ENCODE measurements around the gene TENT5C. TPM values are rescaled to one million over a fixed set of nuclear protein-coding genes. Genes with fewer than 3 reads are reported as not detected.

The TENT5C gene
- total RNA-seq, 1 experiment from 2014 or later, result 1.4 TPM

- intact Hi-C loops (cut with micrococcal nuclease), result no loop called here
- ChIA-PET RAD21 (ENCODE audit: low non-redundant PET in 1 of 2, low total read pairs in 2 of 2, uncharacterized antibody in 2 of 2, unreplicated experiment in 2 of 2) (no interaction called here), POLR2A (no interaction called here), CTCF (no interaction called here)
- no peaks in the 10 kb centered on the region; a peak in 1 of 4 replicates for H3K4me1 ChIP-seq (ENCODE audit: control insufficient read depth in 1 of 2, insufficient read depth in 2 of 2, low read length in 2 of 2)
- DNase-seq (ENCODE audit: low read depth, low spot score) (no peak), ATAC-seq (no peak)
- no peaks in the 10 kb centered on the region for H3K36me3 ChIP-seq (ENCODE audit: control insufficient read depth in 1 of 2, insufficient read depth in 2 of 2, low read length in 2 of 2)
- H3K4me2 ChIP-seq (ENCODE audit: low read length), result no peak overlapping the region
- H3K4me3 ChIP-seq (replicated peaks in 1 of 2; ENCODE audit: low read depth in 1 of 2, low read length in 2 of 2), result no peak overlapping the region
- H4K20me1 ChIP-seq (ENCODE audit: insufficient read depth), result no peaks in the 10 kb centered on the region
- no peaks in the 10 kb centered on the region for H3K9me2 ChIP-seq (ENCODE audit: insufficient read depth)
- H3K27ac ChIP-seq (ENCODE audit: low read depth, low read length), result no peak overlapping the region
- H3K27me3 ChIP-seq (ENCODE audit: insufficient read depth, low read length), result no peaks in the 10 kb centered on the region
- no peaks in the 10 kb centered on the region for H3K9me3 ChIP-seq (ENCODE audit: control insufficient read depth in 1 of 2, insufficient read depth in 1 of 2, low read depth in 1 of 2, low read length in 2 of 2)
- H3K9ac ChIP-seq (ENCODE audit: low read length), result no peak overlapping the region
- no TSS peak for BruUV-seq (replicated peaks)
- TF ChIP-seq TCF7L2 (IDR thresholded peaks at IDR 0.05; ENCODE audit: borderline replicate concordance, extremely low read depth, insufficient read depth, insufficient read length), result no peak
- TF ChIP-seq FOSL1 (IDR thresholded peaks at IDR 0.05; ENCODE audit: low read depth), result no peak
- no peaks in the 10 kb centered on the region for H3K79me2 ChIP-seq (ENCODE audit: insufficient read depth, low read length)
- H2AFZ ChIP-seq (ENCODE audit: low read depth, low read length, poor library complexity, severe bottlenecking), result no peak overlapping the region
These were observed 39.9 kb upstream of the TENT5C start for GRCh38 chr1:117565745-117566455.

GRCh38 chr1:117566556-117566955, 39.3 kb upstream of the TENT5C start:
- no peak overlapping the region for H3K27ac ChIP-seq (ENCODE audit: low read depth, low read length)
- no peak overlapping the region for H3K9ac ChIP-seq (ENCODE audit: low read length)
- H3K4me3 ChIP-seq (replicated peaks in 1 of 2; ENCODE audit: low read depth in 1 of 2, low read length in 2 of 2), result no peak overlapping the region
- no peaks in the 10 kb centered on the region for H3K79me2 ChIP-seq (ENCODE audit: insufficient read depth, low read length)
- no peaks in the 10 kb centered on the region for H3K36me3 ChIP-seq (ENCODE audit: control insufficient read depth in 1 of 2, insufficient read depth in 2 of 2, low read length in 2 of 2)
- H3K9me3 ChIP-seq (ENCODE audit: control insufficient read depth in 1 of 2, insufficient read depth in 1 of 2, low read depth in 1 of 2, low read length in 2 of 2), result no peaks in the 10 kb centered on the region
- no peak overlapping the region for H2AFZ ChIP-seq (ENCODE audit: low read depth, low read length, poor library complexity, severe bottlenecking)
- DNase-seq (ENCODE audit: low read depth, low spot score) (no peak), ATAC-seq (no peak)
- H3K27me3 ChIP-seq (ENCODE audit: insufficient read depth, low read length), result no peaks in the 10 kb centered on the region
- H4K20me1 ChIP-seq (ENCODE audit: insufficient read depth), result no peaks in the 10 kb centered on the region
- H3K4me2 ChIP-seq (ENCODE audit: low read length), result no peak overlapping the region
- no TSS peak for BruUV-seq (replicated peaks)
- POLR2A ChIA-PET, result no interaction called here
- RAD21 ChIA-PET (ENCODE audit: low non-redundant PET in 1 of 2, low total read pairs in 2 of 2, uncharacterized antibody in 2 of 2, unreplicated experiment in 2 of 2), result no interaction called here
- intact Hi-C loops (cut with micrococcal nuclease), result no loop called here
- H3K4me1 ChIP-seq (ENCODE audit: control insufficient read depth in 1 of 2, insufficient read depth in 2 of 2, low read length in 2 of 2), result no peaks in the 10 kb centered on the region; a peak in 1 of 4 replicates
- no peaks in the 10 kb centered on the region for H3K9me2 ChIP-seq (ENCODE audit: insufficient read depth)
- CTCF ChIA-PET, result no interaction called here
- no peak for TF ChIP-seq ZFX (IDR thresholded peaks at IDR 0.05)
- TF ChIP-seq POLR2A (IDR thresholded peaks at IDR 0.05; ENCODE audit: borderline replicate concordance, extremely low read depth, insufficient read depth, insufficient read length), result no peak
- TF ChIP-seq EGR1 (IDR thresholded peaks at IDR 0.05; ENCODE audit: low read depth), result no peak
- no peak for TF ChIP-seq TCF7L2 (IDR thresholded peaks at IDR 0.05; ENCODE audit: borderline replicate concordance, extremely low read depth, insufficient read depth, insufficient read length)
- TF ChIP-seq SRF (IDR thresholded peaks at IDR 0.05; ENCODE audit: low read depth), result no peak
- TF ChIP-seq POLR2AphosphoS5 (IDR thresholded peaks at IDR 0.05; ENCODE audit: low read depth, low read length), result no peak
- no peak for TF ChIP-seq RAD21 (IDR thresholded peaks at IDR 0.05; ENCODE audit: low read depth)
- no peak for TF ChIP-seq MAX (IDR thresholded peaks at IDR 0.05)
- no peak for TF ChIP-seq CTCF (IDR thresholded peaks at IDR 0.05 in 2 of 3, conservative IDR thresholded peaks at IDR 0.05 in 1 of 3; ENCODE audit: borderline replicate concordance in 1 of 3, insufficient read depth in 1 of 3, low read depth in 2 of 3, low read length in 2 of 3)
- no peak for TF ChIP-seq SIN3A (IDR thresholded peaks at IDR 0.05; ENCODE audit: low read depth)
- TF ChIP-seq REST (IDR thresholded peaks at IDR 0.05; ENCODE audit: low read depth), result no peak
- no peak for TF ChIP-seq JUND (IDR thresholded peaks at IDR 0.05)
- TF ChIP-seq EZH2phosphoT487 (IDR thresholded peaks at IDR 0.05; ENCODE audit: borderline replicate concordance), result no peak
- TF ChIP-seq EZH2 (IDR thresholded peaks at IDR 0.05), result no peak
- no peak for TF ChIP-seq ZNF274 (IDR thresholded peaks at IDR 0.05; ENCODE audit: low read depth, low read length)
- TF ChIP-seq CEBPB (IDR thresholded peaks at IDR 0.05; ENCODE audit: low read depth), result no peak
